ENCODE results near the gene ERC2.

The ERC2 gene

DNA sequence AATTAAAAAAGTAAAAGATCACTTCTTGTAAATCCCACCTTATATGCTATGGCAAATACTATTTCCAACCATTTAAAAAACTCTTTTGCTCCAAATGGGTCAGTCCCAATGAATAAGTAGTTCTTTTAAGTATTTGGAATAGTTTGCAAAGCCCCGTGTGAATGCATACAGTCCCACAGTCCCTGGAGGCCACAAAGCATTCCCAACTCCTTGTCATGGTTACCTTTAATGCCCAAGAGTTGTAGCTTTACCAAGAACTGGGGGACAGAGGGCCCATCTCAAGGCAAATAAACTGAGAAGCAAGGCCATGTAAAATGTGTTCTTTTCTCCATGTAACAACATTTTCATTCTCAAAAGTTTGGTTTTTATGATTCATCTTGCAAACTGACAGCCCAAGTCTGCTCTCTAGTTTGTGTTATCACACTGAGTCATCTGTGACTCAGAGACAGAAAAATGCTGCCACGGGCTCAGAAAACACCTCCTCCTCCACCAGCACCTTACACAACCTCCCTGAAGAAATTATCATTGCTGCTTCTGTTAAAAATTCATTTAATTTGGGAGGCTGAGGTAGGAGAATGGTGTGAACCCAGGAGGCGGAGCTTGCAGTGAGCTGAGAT, 336.2 kb downstream of the ERC2 start:
- no peak overlapping the region for H3K4me3 ChIP-seq (ENCODE audit: low read depth, low read length)
- DNase-seq (ENCODE audit: low read depth), result no peak
- TF ChIP-seq, protein P1, sequence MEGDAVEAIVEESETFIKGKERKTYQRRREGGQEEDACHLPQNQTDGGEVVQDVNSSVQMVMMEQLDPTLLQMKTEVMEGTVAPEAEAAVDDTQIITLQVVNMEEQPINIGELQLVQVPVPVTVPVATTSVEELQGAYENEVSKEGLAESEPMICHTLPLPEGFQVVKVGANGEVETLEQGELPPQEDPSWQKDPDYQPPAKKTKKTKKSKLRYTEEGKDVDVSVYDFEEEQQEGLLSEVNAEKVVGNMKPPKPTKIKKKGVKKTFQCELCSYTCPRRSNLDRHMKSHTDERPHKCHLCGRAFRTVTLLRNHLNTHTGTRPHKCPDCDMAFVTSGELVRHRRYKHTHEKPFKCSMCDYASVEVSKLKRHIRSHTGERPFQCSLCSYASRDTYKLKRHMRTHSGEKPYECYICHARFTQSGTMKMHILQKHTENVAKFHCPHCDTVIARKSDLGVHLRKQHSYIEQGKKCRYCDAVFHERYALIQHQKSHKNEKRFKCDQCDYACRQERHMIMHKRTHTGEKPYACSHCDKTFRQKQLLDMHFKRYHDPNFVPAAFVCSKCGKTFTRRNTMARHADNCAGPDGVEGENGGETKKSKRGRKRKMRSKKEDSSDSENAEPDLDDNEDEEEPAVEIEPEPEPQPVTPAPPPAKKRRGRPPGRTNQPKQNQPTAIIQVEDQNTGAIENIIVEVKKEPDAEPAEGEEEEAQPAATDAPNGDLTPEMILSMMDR (IDR thresholded peaks at IDR 0.05; ENCODE audit: control insufficient read depth, extremely low read depth, insufficient read depth), result no peak

DNA sequence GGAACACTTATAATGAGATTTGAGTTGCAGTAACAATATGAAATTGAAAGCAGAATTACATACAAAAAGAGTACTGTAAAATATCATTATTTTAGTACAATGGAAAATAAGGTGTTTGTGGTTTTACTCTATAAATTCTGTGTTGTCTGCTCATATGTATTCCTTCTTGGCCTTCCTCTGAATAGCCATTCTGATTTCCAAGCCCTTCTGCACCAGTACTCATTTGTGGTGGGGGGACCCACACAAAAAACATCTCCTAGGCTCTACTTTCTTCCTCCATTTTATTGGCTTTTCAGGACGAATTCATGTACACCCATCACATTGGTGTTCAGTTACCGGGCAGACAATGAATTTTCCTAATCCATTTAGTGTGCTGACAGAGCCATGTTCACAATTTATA, 338.2 kb downstream of the ERC2 start:
- no peak for DNase-seq (ENCODE audit: low read depth)
- H3K4me3 ChIP-seq (ENCODE audit: low read depth, low read length), result no peak overlapping the region
- TF ChIP-seq, protein P1 (IDR thresholded peaks at IDR 0.05; ENCODE audit: control insufficient read depth, extremely low read depth, insufficient read depth), result no peak

DNA sequence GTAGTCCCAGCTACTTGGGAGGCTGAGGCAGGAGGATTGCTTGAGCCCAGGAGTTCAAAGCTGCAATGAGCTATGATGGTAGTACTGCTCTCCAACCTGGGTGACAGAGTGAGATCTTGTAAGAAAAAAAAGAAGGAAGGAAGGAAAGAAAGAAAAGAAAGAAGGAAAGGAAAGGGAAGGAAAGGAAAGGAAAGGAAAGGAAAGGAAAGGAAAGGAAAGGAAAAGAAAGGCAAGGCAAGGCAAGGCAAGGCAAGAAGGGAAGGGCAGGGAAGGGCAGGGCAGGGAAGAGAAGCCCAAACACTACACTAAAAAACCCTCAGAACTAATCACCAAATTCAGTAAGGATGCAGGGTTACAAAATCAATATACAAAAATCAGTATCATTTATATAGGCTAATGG, 341.6 kb downstream of the ERC2 start:
- TF ChIP-seq, protein P1 (IDR thresholded peaks at IDR 0.05; ENCODE audit: control insufficient read depth, extremely low read depth, insufficient read depth), result no peak
- no peak for DNase-seq (ENCODE audit: low read depth)
- H3K4me3 ChIP-seq (ENCODE audit: low read depth, low read length), result no peak overlapping the region

DNA sequence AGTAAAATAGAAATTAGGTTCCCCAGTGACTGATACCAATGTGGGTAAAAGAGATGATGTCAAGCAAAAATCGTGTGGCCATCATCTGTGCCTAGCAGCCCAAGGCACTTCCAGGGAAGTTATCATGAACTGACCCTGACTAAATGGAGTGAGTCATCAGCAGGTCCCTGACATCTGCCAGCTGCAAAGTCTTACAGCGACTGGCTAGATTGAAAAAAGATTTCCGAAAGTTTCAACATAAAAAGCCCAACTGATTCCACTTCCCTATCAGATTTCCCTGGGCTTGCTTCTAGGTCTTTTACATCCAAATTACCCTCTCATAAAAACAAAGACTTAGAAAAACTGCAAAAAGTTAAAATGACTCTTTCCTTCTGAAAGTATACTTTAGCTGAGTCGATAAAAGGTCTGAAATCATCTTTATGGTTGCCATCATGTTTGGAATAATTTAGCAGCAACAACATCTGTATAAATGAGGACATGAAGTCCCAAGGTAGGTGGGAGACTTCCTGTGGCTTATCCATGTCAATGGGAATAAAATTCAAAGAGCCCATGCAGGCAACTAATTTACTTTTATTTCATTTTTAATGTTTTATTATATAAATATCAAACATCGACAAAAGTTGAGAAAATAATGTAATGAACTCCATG, 342.8 kb downstream of the ERC2 start:
- TF ChIP-seq, protein P1 (IDR thresholded peaks at IDR 0.05; ENCODE audit: control insufficient read depth, extremely low read depth, insufficient read depth), result no peak
- H3K4me3 ChIP-seq (ENCODE audit: low read depth, low read length), result no peak overlapping the region
- DNase-seq (ENCODE audit: low read depth), result no peak

DNA sequence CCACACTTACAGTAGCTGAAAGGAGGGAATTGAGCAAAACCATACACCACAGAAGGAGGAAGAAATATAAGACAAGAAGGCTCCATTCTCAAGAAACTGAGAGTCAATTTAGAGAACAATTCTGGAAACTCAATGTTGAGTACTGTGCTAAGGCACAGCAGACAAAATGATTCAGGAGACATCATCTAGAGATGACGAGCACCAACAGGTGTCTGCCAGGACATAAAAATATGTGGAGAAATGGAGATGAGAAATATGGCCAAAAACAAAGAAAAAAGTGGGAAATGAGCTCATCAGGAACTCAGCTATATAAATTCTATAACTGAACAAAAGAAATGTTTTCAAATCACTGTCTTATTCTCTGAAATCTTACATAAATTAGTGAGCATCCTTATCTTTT, 343.7 kb downstream of the ERC2 start:
- no peak overlapping the region for H3K4me3 ChIP-seq (ENCODE audit: low read depth, low read length)

DNA sequence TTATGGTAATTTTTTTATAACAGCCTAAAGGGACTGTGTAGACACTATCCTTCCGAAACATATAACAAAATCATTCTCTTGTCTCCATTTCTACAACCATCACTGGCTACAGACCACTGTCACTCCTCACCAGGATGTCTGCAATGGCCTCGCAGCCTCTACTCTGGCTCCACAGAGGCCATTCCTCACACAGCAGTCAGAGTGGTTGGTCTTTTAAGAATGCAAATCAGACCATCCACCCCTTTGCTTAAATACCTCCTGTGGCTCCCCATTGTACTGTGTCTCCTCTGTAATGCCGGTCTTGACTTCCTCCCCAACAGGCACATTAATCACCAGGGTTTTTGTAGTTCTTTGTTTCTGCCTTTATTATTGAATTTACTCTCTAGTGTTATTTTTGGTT, 344.8 kb downstream of the ERC2 start:
- H3K4me3 ChIP-seq (ENCODE audit: low read depth, low read length), result no peak overlapping the region
- TF ChIP-seq, protein P1 (IDR thresholded peaks at IDR 0.05; ENCODE audit: control insufficient read depth, extremely low read depth, insufficient read depth), result no peak
- DNase-seq (ENCODE audit: low read depth), result no peak

More for the DNA sequence above, 343.7 kb downstream of the ERC2 start:
- no peak for DNase-seq (ENCODE audit: low read depth)
- TF ChIP-seq, protein P1 (IDR thresholded peaks at IDR 0.05; ENCODE audit: control insufficient read depth, extremely low read depth, insufficient read depth), result no peak

DNA sequence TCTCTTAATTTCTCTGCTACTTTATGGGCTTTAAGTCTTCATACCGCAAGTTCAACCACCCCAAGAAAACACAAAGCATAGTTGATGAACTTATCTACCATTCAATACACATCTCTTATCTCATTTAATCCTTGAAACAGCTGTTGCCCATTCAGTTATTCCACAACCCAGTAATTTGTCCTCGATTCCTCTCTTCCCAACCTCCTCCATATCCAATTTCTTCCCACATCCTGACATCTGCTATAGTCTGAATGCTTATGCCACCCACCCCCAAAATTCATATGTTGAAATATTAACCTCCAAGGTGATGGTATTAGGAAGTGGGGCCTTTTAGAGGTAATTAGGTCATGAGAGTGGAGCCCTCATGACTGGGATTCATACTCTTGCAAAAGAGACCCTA, 345.4 kb downstream of the ERC2 start:
- TF ChIP-seq, protein P1 (IDR thresholded peaks at IDR 0.05; ENCODE audit: control insufficient read depth, extremely low read depth, insufficient read depth), result no peak
- no peak for DNase-seq (ENCODE audit: low read depth)
- H3K4me3 ChIP-seq (ENCODE audit: low read depth, low read length), result no peak overlapping the region

Data from LNCaP clone FGC (cell line).